ENCODE measurements around the gene ENTREP1. TPM values are rescaled to one million over a fixed set of nuclear protein-coding genes. Genes with fewer than 3 reads are reported as not detected.
A peak's percentile ranks its signal among the peaks of the same experiment; 100 is the strongest.

Gene ENTREP1
- total RNA-seq, 4 donors from 2014 or later = 1.5 to 9.2 (median 3.2) TPM

DNA sequence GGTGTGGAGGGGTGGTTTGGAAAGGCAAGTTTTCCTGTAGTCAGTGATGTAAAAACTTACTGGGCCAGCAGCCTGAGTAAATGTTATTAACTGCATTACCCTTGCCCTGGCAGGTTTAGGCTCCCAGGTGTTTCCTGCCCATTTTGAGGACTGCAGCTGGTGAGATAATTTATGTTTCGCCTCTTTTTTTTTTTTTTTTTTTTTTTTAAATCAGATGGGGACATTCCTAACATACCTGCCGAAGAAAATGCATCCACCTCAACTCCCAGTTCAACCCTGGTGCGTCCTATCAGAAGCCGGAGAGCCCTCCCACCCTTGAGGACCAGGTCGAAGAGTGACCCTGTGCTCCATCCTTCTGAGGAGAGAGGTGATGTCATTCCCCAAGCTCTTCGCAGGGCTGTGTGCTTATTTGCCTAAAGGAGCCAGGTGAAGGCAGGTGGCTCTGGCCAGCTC lies 60.6 kb downstream of the ENTREP1 start:
- H3K36me3 ChIP-seq = peaks cover 0 to 36% (median 0%) of the 10 kb centered on the region in 3 donors
- no peak overlapping the region for H3K4me3 ChIP-seq
- H3K27me3 ChIP-seq = no peaks in the 10 kb centered on the region
- 33 to 37% methylated on average over 3 to 6 of the region's 6 CpGs for whole genome bisulfite sequencing, 2 donors
- no peak for DNase-seq
- H3K4me1 ChIP-seq = peaks cover 0 to 16% (median 0%) of the 10 kb centered on the region in 3 donors
- H3K27ac ChIP-seq = peak overlapping the region in 1 of 4 donors; percentile 44
- intact Hi-C loops (cut with DNase I) = no loop called here
- no peak for TF ChIP-seq POLR2A (IDR thresholded peaks at IDR 0.05)
- TF ChIP-seq, protein P1, sequence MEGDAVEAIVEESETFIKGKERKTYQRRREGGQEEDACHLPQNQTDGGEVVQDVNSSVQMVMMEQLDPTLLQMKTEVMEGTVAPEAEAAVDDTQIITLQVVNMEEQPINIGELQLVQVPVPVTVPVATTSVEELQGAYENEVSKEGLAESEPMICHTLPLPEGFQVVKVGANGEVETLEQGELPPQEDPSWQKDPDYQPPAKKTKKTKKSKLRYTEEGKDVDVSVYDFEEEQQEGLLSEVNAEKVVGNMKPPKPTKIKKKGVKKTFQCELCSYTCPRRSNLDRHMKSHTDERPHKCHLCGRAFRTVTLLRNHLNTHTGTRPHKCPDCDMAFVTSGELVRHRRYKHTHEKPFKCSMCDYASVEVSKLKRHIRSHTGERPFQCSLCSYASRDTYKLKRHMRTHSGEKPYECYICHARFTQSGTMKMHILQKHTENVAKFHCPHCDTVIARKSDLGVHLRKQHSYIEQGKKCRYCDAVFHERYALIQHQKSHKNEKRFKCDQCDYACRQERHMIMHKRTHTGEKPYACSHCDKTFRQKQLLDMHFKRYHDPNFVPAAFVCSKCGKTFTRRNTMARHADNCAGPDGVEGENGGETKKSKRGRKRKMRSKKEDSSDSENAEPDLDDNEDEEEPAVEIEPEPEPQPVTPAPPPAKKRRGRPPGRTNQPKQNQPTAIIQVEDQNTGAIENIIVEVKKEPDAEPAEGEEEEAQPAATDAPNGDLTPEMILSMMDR (IDR thresholded peaks at IDR 0.05) = no peak
- no peaks in the 10 kb centered on the region for H3K9me3 ChIP-seq

DNA sequence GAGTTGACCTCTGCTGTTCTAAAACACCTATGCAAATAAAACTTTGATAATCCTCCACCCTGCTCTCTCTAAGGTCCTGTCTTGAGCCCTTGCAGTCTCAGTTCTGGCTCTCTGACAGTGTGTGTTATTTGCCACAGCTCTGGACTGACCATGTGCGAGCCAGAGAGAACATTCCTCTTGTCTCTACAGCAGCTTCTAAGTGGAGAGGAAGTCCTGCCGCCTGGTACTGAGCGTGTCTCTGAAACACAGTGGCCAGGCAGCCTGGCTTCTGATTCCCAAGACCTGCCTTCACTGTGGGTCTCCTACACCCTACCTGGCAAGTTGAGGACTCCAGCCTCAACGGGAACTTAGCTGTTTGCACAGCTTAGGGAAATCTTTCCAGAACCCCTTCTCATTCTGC lies 61.6 kb downstream of the ENTREP1 start:
- H3K4me3 ChIP-seq = no peak overlapping the region
- no peak for DNase-seq

DNA sequence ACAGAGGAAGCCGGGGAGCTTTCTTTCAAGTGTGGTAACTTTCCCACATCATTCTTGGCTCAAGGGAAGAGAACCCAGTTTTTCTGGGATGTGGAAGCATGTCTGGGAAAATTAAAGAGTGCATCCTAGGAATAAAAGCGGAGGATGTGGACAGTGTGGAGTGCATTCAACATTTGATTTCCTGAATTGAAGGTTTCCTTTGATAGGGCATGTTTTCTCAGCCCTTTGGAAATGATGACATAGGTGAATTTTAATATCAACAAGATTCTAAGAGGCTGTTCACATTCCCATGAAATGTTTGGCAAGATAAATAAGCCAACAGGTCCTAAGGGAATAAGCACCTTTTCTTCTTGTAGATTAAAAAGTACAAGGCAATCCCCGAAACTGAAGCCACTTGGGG lies 63.6 kb downstream of the ENTREP1 start:
- Histone ChIP-seq H3K4me3 (no peak overlapping the region), H3K4me1 (peaks cover 0 to 22% (median 0%) of the 10 kb centered on the region in 3 donors), H3K9me3 (no peaks in the 10 kb centered on the region), H3K27me3 (no peaks in the 10 kb centered on the region), H3K27ac (no peak overlapping the region), H3K36me3 (peaks cover 0 to 39% (median 0%) of the 10 kb centered on the region in 3 donors)
- no peak for DNase-seq
- intact Hi-C loops (cut with DNase I) = no loop called here
- 68 to 77% methylated on average over 3 of the region's 3 CpGs for whole genome bisulfite sequencing, 2 donors
- TF ChIP-seq POLR2A (IDR thresholded peaks at IDR 0.05) = no peak

More for the DNA sequence above, 61.6 kb downstream of the ENTREP1 start:
- WGBS, 2 donors = 82% methylated on average over 2 of the region's 4 CpGs; no CpG with 5 or more reads in 1 of the 2 donors
- Histone ChIP-seq H3K27ac (no peak overlapping the region), H3K36me3 (peaks cover 0 to 42% (median 0%) of the 10 kb centered on the region in 3 donors), H3K9me3 (no peaks in the 10 kb centered on the region), H3K4me1 (peaks cover 0 to 19% (median 0%) of the 10 kb centered on the region in 3 donors), H3K27me3 (no peaks in the 10 kb centered on the region)
- intact Hi-C loops (cut with DNase I) = no loop called here
- TF ChIP-seq, protein P1 (IDR thresholded peaks at IDR 0.05) = no peak
- no peak for TF ChIP-seq POLR2A (IDR thresholded peaks at IDR 0.05)

DNA sequence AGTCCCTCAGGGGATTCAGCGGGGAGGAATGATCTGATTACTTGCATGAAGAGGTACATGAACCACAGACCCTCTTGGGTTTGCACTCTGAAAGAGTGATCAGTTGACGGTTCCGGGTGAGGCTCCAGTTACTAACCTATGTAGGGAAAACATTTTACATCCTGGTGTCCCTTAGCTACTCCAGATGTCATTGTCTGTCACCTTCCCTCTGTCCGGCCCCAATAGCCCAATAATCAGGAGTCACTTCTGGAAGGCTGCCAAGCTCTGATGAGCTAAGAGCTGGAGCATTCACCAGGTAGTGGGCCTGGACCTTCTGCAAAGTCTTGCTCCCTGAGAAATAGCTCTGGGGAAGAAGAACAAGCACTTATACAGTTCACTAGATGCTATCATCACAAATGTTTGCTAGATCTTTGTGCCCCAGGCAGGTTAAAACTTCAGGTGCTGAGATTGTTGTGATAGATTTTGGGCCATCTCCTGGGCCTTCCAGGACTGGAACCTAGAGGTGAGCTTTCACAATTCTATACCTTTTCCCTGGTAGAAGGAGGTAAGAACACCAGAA lies 64.5 kb downstream of the ENTREP1 start:
- no peak overlapping the region for H3K4me3 ChIP-seq
- H3K27ac ChIP-seq = no peak overlapping the region
- WGBS, 2 donors = 81 to 95% methylated on average over 4 of the region's 4 CpGs
- no peaks in the 10 kb centered on the region for H3K9me3 ChIP-seq
- intact Hi-C loops (cut with DNase I) = no loop called here
- H3K36me3 ChIP-seq = peaks cover 0 to 34% (median 0%) of the 10 kb centered on the region in 3 donors
- DNase-seq = no peak
- H3K4me1 ChIP-seq = peaks cover 0 to 22% (median 0%) of the 10 kb centered on the region in 3 donors
- no peak for TF ChIP-seq POLR2A (IDR thresholded peaks at IDR 0.05)
- TF ChIP-seq, protein P1 (IDR thresholded peaks at IDR 0.05) = no peak
- H3K27me3 ChIP-seq = no peaks in the 10 kb centered on the region

DNA sequence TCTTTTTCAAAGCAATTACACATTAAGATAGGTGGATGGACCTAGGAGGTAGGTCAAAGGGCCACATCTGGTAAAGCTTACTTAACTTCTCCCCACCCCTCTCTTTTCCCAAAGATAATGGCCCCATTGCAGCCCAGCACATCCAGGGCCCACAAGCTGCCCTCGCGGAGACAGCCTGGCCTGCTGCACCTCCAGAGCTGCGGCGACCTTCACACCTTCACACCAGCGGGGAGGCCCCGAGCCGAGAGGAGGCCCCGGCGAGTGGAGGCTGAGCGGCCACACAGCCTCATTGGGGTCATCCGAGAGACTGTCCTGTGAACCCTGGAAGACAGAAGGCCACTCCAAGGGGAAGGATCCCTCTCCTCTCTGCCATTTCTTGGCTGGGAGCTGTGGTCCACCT lies 66.5 kb downstream of the ENTREP1 start:
- TF ChIP-seq, protein P1 (IDR thresholded peaks at IDR 0.05) = no peak
- no peak for TF ChIP-seq POLR2A (IDR thresholded peaks at IDR 0.05)
- Histone ChIP-seq H3K27ac (peak overlapping the region in 1 of 4 donors; percentile 21), H3K9me3 (no peaks in the 10 kb centered on the region), H3K27me3 (no peaks in the 10 kb centered on the region), H3K36me3 (peaks cover 0 to 34% (median 0%) of the 10 kb centered on the region in 3 donors), H3K4me1 (peaks cover 0 to 10% (median 0%) of the 10 kb centered on the region in 3 donors), H3K4me3 (no peak overlapping the region)
- intact Hi-C loops (cut with DNase I) = no loop called here
- no peak for DNase-seq
- 80 to 100% methylated on average over 1 to 3 of the region's 11 CpGs for WGBS, 2 donors
